NCI-H446 (cell line): ENCODE measurements around the gene RPTOR.

Experiments used
- DNase-seq, 2 experiments: peaks; one replicate each; lab custom pipeline; 2025; lab: John Stamatoyannopoulos, UW

RPTOR gene

GRCh38 chr17:80892900-80893603 is 348.4 kb downstream of the RPTOR start:
- DNase-seq = peak; percentile 41 to 77

GRCh38 chr17:80893604-80894438 is 349.2 kb downstream of the RPTOR start:
- DNase-seq = no peak

- DNase-seq = no peak
Measured at GRCh38 chr17:80894439-80894721, 349.7 kb downstream of the RPTOR start.

- no peak for DNase-seq
Measured at GRCh38 chr17:80894726-80895125, 350.1 kb downstream of the RPTOR start.

DNA sequence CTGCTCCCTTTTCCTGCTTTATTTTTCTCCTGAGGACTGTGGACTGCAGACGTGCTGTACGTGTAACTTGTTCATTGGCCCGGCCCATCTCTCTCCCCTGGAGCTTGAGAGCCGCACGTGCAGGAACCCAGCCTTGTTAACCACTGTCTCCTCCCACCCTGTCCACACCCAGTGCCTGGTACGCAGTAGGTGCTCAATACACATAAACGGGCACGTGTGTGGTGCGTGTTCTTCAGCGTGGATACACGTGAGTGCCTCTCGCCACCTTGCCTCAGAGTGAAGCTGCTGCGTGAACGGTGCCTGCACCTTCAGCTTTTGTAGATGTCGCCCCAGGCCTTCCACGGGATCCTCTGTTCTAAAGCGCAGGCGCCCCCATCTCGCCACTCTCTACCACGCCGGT is 350.7 kb downstream of the RPTOR start:
- no peak for DNase-seq

DNA sequence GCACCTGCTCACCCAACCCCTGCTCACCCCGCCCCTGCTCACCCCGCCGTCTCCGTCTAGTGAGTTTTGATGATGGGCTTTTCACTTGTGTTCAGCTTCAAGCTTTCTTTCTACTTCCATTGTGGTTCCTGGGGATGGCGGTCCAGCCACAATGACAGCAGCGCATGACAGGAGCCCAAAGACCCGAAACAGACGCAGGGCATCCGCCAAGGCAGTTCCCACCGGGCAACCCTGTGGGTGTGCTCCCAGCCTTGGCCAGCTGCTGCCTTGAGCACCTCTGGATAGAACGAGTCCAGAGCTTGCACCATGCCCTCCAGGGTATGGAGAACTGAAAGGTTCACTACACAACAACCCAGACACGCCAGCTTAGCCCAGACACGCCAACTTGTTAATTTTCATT is 354.1 kb downstream of the RPTOR start:
- DNase-seq = no peak

DNA sequence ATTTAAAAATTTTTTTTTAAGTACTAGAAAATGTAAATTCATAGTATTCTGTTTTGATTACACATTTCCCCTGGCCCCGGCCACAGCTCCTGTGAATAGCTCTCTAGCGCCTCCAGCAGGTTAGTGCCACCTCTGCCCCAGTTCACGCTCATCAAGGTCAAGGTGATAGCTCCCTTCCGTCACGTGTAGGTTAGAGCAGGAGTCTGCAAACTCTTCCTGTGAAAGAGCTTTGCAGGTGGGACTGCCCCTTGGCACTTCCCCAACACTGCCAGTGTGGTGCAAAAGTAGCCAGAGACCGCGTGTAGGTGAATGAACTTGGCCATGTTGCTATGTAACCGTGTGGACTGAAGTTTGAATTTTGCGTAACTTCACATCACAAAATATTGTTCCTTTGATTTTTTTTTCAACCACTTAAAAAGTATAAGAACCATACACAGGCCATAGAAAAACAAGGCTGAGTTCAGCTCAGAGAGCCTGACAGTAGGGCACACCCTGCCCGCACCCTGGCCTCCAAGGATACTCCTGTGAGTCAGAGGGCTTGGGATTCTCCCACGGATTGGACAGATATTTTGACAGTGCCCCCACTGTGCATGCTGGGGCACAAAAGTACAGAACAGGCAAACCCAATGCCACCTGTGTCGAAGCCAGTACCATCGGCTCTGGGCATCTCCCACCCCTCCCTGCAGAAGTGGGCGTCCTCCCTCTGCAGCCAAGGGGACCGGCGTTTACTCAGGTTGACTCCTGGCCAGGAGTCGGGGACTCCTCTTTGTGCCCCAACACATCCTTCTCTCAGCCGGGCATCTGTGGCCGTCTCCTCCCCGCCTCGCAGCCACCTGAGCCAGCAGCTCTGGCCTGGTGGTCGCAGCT is 355.0 kb downstream of the RPTOR start:
- DNase-seq = peak in 1 of 2 experiments; percentile 41

DNA sequence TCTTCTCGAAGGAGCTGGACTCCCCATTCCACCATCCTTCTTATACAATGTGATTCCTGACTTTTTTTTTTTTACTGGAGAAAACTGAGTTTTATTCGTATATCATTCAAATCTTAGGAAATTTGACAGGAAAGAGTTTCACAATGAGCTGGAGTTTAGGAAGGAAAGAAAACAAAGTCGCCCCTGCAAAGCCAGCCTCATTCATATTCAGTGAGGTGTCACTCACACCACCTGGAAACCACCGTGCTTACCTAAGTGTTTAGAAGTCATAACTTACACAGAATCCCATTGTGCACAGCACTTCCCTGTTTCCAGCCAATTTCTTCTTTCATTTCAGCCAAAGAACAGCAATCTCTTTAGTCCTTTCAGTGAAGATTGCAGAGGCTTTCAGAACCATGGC is 356.7 kb downstream of the RPTOR start:
- no peak for DNase-seq

- DNase-seq = no peak
Measured at GRCh38 chr17:80902197-80902962, 357.7 kb downstream of the RPTOR start.

GRCh38 chr17:80902963-80903611 is 358.4 kb downstream of the RPTOR start:
- DNase-seq = no peak

DNA sequence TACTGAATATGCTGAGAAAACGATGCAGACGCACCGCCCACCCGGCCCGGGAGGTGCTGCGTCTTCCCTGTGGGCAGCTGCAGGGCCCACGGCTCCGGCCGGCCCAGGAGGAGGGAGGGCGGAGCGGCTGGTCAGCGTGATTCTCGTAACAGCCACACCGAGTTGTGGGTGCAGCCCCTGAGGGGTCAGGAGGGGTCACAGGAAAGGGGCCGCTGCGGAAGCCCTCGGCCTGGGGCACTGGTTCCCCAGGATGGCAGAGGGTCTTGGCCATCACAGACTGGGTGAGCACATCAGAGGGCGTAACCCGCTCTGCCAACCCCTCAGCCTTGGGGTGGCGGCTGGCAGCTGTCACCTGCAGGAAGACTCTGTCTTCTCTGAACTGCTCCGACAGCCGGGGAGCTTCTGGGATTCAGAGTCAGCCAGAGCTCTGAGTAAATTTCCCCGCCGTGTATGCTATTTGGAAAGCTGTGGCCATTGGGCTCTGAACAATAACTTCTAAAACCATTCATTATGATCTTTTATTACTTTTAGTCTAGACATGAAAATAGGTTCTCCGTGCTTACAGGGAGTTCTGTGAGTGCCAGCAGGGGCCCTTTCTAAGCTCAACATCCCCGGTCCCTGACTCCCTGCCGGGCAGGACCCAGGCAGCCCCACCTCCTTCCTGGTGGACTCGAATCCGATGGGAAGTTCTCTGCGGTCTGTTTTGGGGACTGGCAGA is 359.6 kb downstream of the RPTOR start:
- no peak for DNase-seq

- no peak for DNase-seq
Measured at GRCh38 chr17:80905586-80906230, 361.1 kb downstream of the RPTOR start.

DNA sequence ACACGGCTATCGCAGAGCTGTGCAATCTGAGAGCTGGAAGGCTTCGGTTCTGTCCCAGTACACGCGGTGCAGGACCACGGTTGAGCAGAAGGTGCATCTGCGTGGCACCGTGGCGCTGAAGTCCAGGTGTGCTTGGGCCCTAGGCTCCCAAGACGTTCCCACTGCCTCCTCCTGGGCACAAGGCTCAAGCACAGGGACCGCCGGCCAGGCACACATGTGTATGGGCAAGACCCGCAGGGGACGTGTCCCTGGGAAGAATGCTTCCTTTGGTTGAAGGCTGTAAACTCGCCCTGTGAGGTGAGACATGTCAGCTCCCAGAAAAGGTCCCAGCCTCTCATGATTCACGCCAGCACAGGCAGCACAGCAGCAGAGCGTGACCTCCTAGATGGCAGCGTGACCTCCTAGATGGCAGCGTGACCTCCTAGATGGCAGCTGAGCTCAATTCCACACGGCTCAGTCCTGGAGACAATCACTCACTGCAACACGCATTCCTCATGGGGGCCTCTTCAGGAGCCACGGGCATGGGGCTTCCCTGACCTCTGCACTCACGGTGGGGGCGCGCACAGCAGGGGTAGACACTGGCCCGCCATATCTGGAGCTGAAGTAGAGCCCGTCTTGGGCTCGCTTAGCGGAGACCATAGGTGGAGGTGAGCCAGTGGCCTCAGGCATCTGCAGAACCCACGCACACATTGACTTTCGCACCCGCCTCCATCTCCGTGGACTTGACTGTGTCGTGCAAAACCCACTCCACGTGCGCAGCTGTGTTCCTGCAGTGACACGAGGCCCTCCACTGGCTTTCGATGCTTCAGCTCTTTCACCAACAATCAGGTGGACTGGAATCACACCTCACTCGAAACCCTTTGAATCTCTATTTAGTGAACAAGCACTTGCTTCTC is 362.0 kb downstream of the RPTOR start:
- no peak for DNase-seq

DNA sequence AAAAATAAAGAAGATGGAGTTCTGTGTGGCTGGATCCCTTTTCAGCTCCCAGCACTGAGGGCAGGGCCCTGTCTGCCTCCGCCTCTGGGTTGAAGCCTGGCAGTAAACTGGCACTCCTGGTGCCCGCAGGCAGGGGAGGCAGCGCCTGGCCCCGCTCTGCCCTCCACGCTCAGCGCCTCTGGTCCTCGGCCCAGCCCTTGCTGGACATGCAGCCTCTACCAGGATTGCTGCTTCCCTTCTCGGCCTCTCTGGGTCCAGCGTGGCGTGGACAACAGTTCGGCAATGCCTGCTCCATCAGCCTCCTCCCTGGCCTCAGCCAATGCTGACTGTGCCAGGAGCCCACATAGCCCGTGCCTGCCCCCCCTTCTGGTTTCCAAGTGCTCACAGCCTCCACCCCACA is 362.6 kb downstream of the RPTOR start:
- DNase-seq = no peak

GRCh38 chr17:80908211-80908610 is 363.6 kb downstream of the RPTOR start:
- DNase-seq = no peak

DNA sequence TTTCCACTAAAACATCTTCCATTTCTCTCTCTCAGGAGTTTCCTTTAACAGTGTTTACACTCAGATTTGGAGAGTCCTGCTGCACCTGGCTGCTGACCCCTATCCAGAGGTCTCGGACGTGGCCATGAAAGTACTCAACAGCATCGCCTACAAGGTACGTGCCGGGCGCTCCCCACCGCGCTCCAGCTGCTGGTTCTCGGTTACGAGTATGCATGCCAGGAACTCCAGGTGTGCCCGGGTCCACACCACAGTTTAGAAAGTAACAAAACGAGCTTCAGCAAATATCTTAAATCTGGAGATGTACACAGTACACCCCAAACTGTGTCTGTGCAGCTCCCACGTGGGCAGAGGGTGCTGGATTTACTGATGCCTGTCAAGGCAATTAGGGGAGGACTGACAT is 364.1 kb downstream of the RPTOR start:
- DNase-seq = no peak

- DNase-seq = no peak
Measured at GRCh38 chr17:80909635-80910034, 365.0 kb downstream of the RPTOR start.

GRCh38 chr17:80910043-80910442 is 365.4 kb downstream of the RPTOR start:
- no peak for DNase-seq

- no peak for DNase-seq
Measured at GRCh38 chr17:80912476-80912875, 367.8 kb downstream of the RPTOR start.
